ENCODE data around the gene NF1. TPM values are rescaled to one million over a fixed set of nuclear protein-coding genes. Genes with fewer than 3 reads are reported as not detected.
"Not testable (repeated sequence)": the region's sequence is repeated elsewhere in the genome, so short reads cannot be mapped to it uniquely, and the experiment has no call there.

The NF1 gene
- total and polyA plus RNA-seq, 9 donors, result 13.8 to 30.4 (median 22.8) TPM

- Histone ChIP-seq H3K36me3 (ENCODE audit: control insufficient read depth, insufficient read depth, low read length) (peaks cover 4% of the 10 kb centered on the region), H3K4me3 (ENCODE audit: low read length) (no peak overlapping the region), H3K9me3 (replicated peaks; ENCODE audit: control insufficient read depth, low read depth, low read length) (no peaks in the 10 kb centered on the region), H3K27ac (ENCODE audit: low read length) (no peak overlapping the region), H3K4me1 (ENCODE audit: control insufficient read depth, insufficient read depth, low read length) (no peaks in the 10 kb centered on the region), H3K27me3 (ENCODE audit: control insufficient read depth, insufficient read depth, low read length) (no peaks in the 10 kb centered on the region)
- DNase-seq, result no peak
Measured at GRCh38 chr17:31299624-31300023, 204.8 kb downstream of the NF1 start.

- no peak for DNase-seq
- no peak overlapping the region for H3K27ac ChIP-seq (ENCODE audit: low read length)
- peaks cover 9% of the 10 kb centered on the region for H3K36me3 ChIP-seq (ENCODE audit: control insufficient read depth, insufficient read depth, low read length)
Measured at GRCh38 chr17:31307640-31308039, 212.9 kb downstream of the NF1 start.

DNA sequence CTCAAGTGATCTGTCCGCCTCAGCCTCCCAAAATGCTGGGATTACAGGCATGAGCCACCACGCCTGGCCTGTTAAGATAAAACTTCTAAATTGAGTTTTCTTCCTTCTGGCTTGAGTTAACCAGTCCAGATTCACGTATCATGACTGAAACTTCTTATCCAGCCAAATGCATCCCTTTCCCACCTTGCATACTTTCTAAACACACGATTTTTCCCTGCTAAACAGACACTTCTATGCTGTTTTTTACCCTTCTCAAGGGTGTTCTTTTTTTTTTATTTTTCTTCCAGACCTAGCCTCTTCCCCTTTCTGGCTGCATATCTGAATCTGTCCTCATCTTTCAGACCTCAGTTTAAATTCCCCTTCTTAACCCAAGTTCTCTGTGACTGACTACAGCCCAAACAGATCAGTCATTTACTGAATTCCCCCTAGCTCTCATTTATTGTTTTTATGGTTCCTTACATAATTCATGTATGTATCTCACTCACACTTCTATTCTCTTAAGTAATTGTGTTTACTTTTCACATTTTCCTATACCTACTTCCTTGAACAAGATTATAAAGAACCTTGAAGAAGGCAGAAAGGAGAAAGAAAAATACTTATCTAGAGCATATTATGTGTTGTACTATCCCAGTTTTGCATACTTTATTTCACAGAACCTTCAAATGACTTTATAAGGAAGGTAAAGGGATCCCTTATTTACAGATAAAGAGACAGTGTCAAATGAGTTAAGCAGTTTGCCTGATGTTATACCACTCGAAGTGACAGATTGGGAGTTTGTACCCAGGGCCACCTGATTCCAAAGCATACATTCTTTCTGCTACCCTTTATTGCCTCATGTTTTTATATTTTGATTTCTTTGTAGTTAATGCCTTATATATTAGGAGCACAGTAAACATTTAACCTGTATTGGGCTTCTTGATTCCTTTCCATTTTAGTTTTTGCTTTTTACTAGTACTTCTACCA is 213.9 kb downstream of the NF1 start:
- Histone ChIP-seq H3K27ac (ENCODE audit: low read length) (no peak overlapping the region), H3K9me3 (replicated peaks; ENCODE audit: control insufficient read depth, low read depth, low read length) (no peaks in the 10 kb centered on the region), H3K27me3 (ENCODE audit: control insufficient read depth, insufficient read depth, low read length) (no peaks in the 10 kb centered on the region), H3K36me3 (ENCODE audit: control insufficient read depth, insufficient read depth, low read length) (peaks cover 9% of the 10 kb centered on the region), H3K4me1 (ENCODE audit: control insufficient read depth, insufficient read depth, low read length) (no peaks in the 10 kb centered on the region), H3K4me3 (ENCODE audit: low read length) (no peak overlapping the region)
- 63% methylated on average over 4 of the region's 5 CpGs for WGBS (ENCODE audit: insufficient coverage)
- DNase-seq, result peak; percentile 26

More at GRCh38 chr17:31307640-31308039, 212.9 kb downstream of the NF1 start:
- Histone ChIP-seq H3K27me3 (ENCODE audit: control insufficient read depth, insufficient read depth, low read length) (no peaks in the 10 kb centered on the region), H3K4me1 (ENCODE audit: control insufficient read depth, insufficient read depth, low read length) (no peaks in the 10 kb centered on the region), H3K9me3 (replicated peaks; ENCODE audit: control insufficient read depth, low read depth, low read length) (no peaks in the 10 kb centered on the region), H3K4me3 (ENCODE audit: low read length) (no peak overlapping the region)
- WGBS (ENCODE audit: insufficient coverage), result no CpG with 5 or more reads among the region's 1 CpG

- DNase-seq, result peak; percentile 60
- Histone ChIP-seq H3K27me3 (ENCODE audit: control insufficient read depth, insufficient read depth, low read length) (no peaks in the 10 kb centered on the region), H3K36me3 (ENCODE audit: control insufficient read depth, insufficient read depth, low read length) (peaks cover 5% of the 10 kb centered on the region), H3K9me3 (replicated peaks; ENCODE audit: control insufficient read depth, low read depth, low read length) (no peaks in the 10 kb centered on the region), H3K4me1 (ENCODE audit: control insufficient read depth, insufficient read depth, low read length) (no peaks in the 10 kb centered on the region), H3K4me3 (ENCODE audit: low read length) (no peak overlapping the region), H3K27ac (ENCODE audit: low read length) (peak overlapping the region; percentile 22)
- no CpG with 5 or more reads among the region's 2 CpGs for WGBS (ENCODE audit: insufficient coverage)
Measured at GRCh38 chr17:31309556-31309955, 214.8 kb downstream of the NF1 start.

GRCh38 chr17:31310260-31310659 is 215.5 kb downstream of the NF1 start:
- Histone ChIP-seq H3K27ac (ENCODE audit: low read length) (no peak overlapping the region), H3K4me3 (ENCODE audit: low read length) (no peak overlapping the region), H3K9me3 (replicated peaks; ENCODE audit: control insufficient read depth, low read depth, low read length) (no peaks in the 10 kb centered on the region), H3K4me1 (ENCODE audit: control insufficient read depth, insufficient read depth, low read length) (no peaks in the 10 kb centered on the region), H3K27me3 (ENCODE audit: control insufficient read depth, insufficient read depth, low read length) (no peaks in the 10 kb centered on the region), H3K36me3 (ENCODE audit: control insufficient read depth, insufficient read depth, low read length) (peaks cover 3% of the 10 kb centered on the region)
- WGBS (ENCODE audit: insufficient coverage), result 67% methylated on average over 1 of the region's 2 CpGs
- DNase-seq, result no peak

- Histone ChIP-seq H3K4me3 (ENCODE audit: low read length) (no peak overlapping the region), H3K9me3 (replicated peaks; ENCODE audit: control insufficient read depth, low read depth, low read length) (no peaks in the 10 kb centered on the region), H3K4me1 (ENCODE audit: control insufficient read depth, insufficient read depth, low read length) (no peaks in the 10 kb centered on the region), H3K27me3 (ENCODE audit: control insufficient read depth, insufficient read depth, low read length) (no peaks in the 10 kb centered on the region), H3K36me3 (ENCODE audit: control insufficient read depth, insufficient read depth, low read length) (peaks cover 3% of the 10 kb centered on the region), H3K27ac (ENCODE audit: low read length) (no peak overlapping the region)
- 50% methylated on average over 1 of the region's 7 CpGs for WGBS (ENCODE audit: insufficient coverage)
- no peak for DNase-seq
Measured at GRCh38 chr17:31310886-31311285, 216.1 kb downstream of the NF1 start.

GRCh38 chr17:31311526-31311925 is 216.7 kb downstream of the NF1 start:
- H3K4me1 ChIP-seq (ENCODE audit: control insufficient read depth, insufficient read depth, low read length), result no peaks in the 10 kb centered on the region
- no peaks in the 10 kb centered on the region for H3K27me3 ChIP-seq (ENCODE audit: control insufficient read depth, insufficient read depth, low read length)
- no peak overlapping the region for H3K4me3 ChIP-seq (ENCODE audit: low read length)
- H3K36me3 ChIP-seq (ENCODE audit: control insufficient read depth, insufficient read depth, low read length), result peaks cover 3% of the 10 kb centered on the region
- H3K9me3 ChIP-seq (replicated peaks; ENCODE audit: control insufficient read depth, low read depth, low read length), result no peaks in the 10 kb centered on the region
- no peak overlapping the region for H3K27ac ChIP-seq (ENCODE audit: low read length)
- DNase-seq, result no peak
- no CpG with 5 or more reads among the region's 3 CpGs for WGBS (ENCODE audit: insufficient coverage)

GRCh38 chr17:31312223-31312622 is 217.4 kb downstream of the NF1 start:
- 100% methylated on average over 2 of the region's 7 CpGs for WGBS (ENCODE audit: insufficient coverage)
- H3K36me3 ChIP-seq (ENCODE audit: control insufficient read depth, insufficient read depth, low read length); H3K4me3 ChIP-seq (ENCODE audit: low read length); DNase-seq; H3K4me1 ChIP-seq (ENCODE audit: control insufficient read depth, insufficient read depth, low read length); H3K27ac ChIP-seq (ENCODE audit: low read length); H3K27me3 ChIP-seq (ENCODE audit: control insufficient read depth, insufficient read depth, low read length); H3K9me3 ChIP-seq (replicated peaks; ENCODE audit: control insufficient read depth, low read depth, low read length): not testable (repeated sequence)

DNA sequence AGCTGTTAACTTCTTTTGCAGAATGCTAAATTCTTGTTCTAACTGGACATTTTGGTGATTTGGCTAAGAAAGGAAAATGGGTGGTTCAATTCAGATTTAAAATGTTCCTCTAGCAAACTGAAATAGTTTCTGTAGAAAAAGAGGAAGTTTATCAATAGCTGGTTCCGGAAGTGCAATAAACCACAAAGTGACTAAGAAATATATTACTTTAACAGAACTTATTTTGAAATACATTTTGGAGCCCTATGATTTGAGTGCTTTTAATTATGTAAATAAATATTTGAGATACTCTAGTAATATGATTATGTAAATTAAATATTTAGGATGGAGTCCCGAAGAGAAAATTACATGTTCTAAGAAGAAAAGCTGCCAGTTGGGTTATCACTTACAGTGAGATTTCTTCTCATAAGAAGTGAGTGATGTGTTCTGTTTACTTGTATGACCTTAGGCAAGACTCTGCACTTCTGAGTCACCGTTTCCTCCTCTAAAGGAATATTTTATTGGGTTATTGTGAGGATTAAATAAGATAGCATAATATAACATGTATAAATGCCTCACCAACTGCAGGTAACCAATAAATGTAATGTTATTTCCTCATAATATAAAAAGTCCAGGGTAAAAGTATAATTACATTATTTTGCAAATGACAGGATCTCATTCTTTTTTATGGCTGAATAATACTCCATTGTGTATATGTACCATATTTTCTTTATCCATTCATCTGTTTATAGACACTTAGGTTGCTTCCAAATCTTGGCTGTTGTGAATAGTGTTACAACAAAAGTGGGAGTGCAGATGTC is 219.4 kb downstream of the NF1 start, which contains the start of gene EVI2B:
Gene EVI2B, minus strand, starts transcription at position 73 of the 800 bp plus-strand sequence. CDS start 8,445 bp downstream, outside the sequence.
- peak; percentile 53 for DNase-seq
- Histone ChIP-seq H3K27me3 (ENCODE audit: control insufficient read depth, insufficient read depth, low read length) (no peaks in the 10 kb centered on the region), H3K4me3 (ENCODE audit: low read length) (no peak within 1 kb of the TSS), H3K27ac (ENCODE audit: low read length) (no peak within 1 kb of the TSS), H3K9me3 (replicated peaks; ENCODE audit: control insufficient read depth, low read depth, low read length) (no peaks in the 10 kb centered on the region), H3K4me1 (ENCODE audit: control insufficient read depth, insufficient read depth, low read length) (no peaks in the 10 kb centered on the region), H3K36me3 (ENCODE audit: control insufficient read depth, insufficient read depth, low read length) (peaks cover 2% of the 10 kb centered on the region)
- no CpG with 5 or more reads among the region's 3 CpGs for WGBS (ENCODE audit: insufficient coverage)

- DNase-seq, result no peak
- no peaks in the 10 kb centered on the region for H3K9me3 ChIP-seq (replicated peaks; ENCODE audit: control insufficient read depth, low read depth, low read length)
- WGBS (ENCODE audit: insufficient coverage), result no CpG with 5 or more reads among the region's 3 CpGs
- no peak overlapping the region for H3K4me3 ChIP-seq (ENCODE audit: low read length)
- no peak overlapping the region for H3K27ac ChIP-seq (ENCODE audit: low read length)
- H3K27me3 ChIP-seq (ENCODE audit: control insufficient read depth, insufficient read depth, low read length), result no peaks in the 10 kb centered on the region
- peaks cover 2% of the 10 kb centered on the region for H3K36me3 ChIP-seq (ENCODE audit: control insufficient read depth, insufficient read depth, low read length)
- H3K4me1 ChIP-seq (ENCODE audit: control insufficient read depth, insufficient read depth, low read length), result no peaks in the 10 kb centered on the region
Measured at GRCh38 chr17:31314782-31315100, 220.0 kb downstream of the NF1 start.
